SK-MEL-5 (cell line): ENCODE measurements around the gene CCL20. TPM values are rescaled to one million over a fixed set of nuclear protein-coding genes. Genes with fewer than 3 reads are reported as not detected.
A peak's percentile ranks its signal among the peaks of the same experiment; 100 is the strongest.

Experiments used
- DNase-seq: peaks from one replicate; pipeline ENCODE4 v3.0.0-alpha.2; 2016; ENCODE audit warnings: low read depth, low spot score
- in situ Hi-C: cut with HindIII; loops from 2 replicates; pipeline ENCODE4 v1.10.0; 2016; ENCODE audit warnings: low sequenced_read_pairs, high pct_unique_total_duplicates, low pct_unique_long_range_greater_than_20kb
- polyA plus RNA-seq, 2 experiments: library from polyadenylated mRNA; depleted of rRNA; stranded (reverse); fragments of >200 nt; gene quantifications; 2 replicates each; pipeline ENCODE4 v1.2.3, GENCODE V29; 2015
- total RNA-seq: library from RNA; depleted of rRNA; stranded (reverse); fragments of >200 nt; shearing (Covaris generic); gene quantifications from 2 replicates; pipeline ENCODE4 v1.2.3, GENCODE V29; 2014; rRNA removed

Gene CCL20
- 0.96 and 2.7 TPM in 2 replicates for total RNA-seq
- 2.0 and 2.6 TPM in 2 replicates for polyA plus RNA-seq (2015; cell fraction: cytosol; rRNA removed)
- 4.9 and 5.6 TPM in 2 replicates for polyA plus RNA-seq (2015; cell fraction: nucleus; rRNA removed)

- no peak for DNase-seq
- in situ Hi-C loops, result no loop called here
These were observed at the start of gene CCL20 for GRCh38 chr2:227813562-227814353. TSS of gene CCL20 (plus strand) at chr2:227813842. CDS start at chr2:227813912, 70 bp downstream.

- DNase-seq, result no peak
- in situ Hi-C loops, result no loop called here
These were observed 47.8 kb upstream of the CCL20 start for GRCh38 chr2:227765788-227766372.

GRCh38 chr2:227766373-227766883, 47.2 kb upstream of the CCL20 start:
- peak; percentile 86 for DNase-seq
- in situ Hi-C loops, result no loop called here

GRCh38 chr2:227767830-227768229, 45.8 kb upstream of the CCL20 start:
- in situ Hi-C loops, result no loop called here
- DNase-seq, result no peak

GRCh38 chr2:227772197-227772661, 41.4 kb upstream of the CCL20 start:
- no peak for DNase-seq
- in situ Hi-C loops, result no loop called here

GRCh38 chr2:227772932-227773331, 40.7 kb upstream of the CCL20 start:
- in situ Hi-C loops, result no loop called here
- DNase-seq, result no peak

- DNase-seq, result peak; percentile 20
- in situ Hi-C loops, result no loop called here
These were observed 39.5 kb upstream of the CCL20 start for GRCh38 chr2:227774011-227774624.

- in situ Hi-C loops, result no loop called here
- no peak for DNase-seq
These were observed 38.5 kb upstream of the CCL20 start for GRCh38 chr2:227774895-227775842.

GRCh38 chr2:227780981-227781615, 32.5 kb upstream of the CCL20 start:
- peak; percentile 14 for DNase-seq
- in situ Hi-C loops, result no loop called here

GRCh38 chr2:227781841-227782240, 31.8 kb upstream of the CCL20 start:
- no peak for DNase-seq
- in situ Hi-C loops, result no loop called here

GRCh38 chr2:227782804-227783203, 30.8 kb upstream of the CCL20 start:
- in situ Hi-C loops, result no loop called here
- DNase-seq, result no peak

- no peak for DNase-seq
- in situ Hi-C loops, result no loop called here
These were observed 30.1 kb upstream of the CCL20 start for GRCh38 chr2:227783404-227784138.

GRCh38 chr2:227785293-227785692, 28.3 kb upstream of the CCL20 start:
- no peak for DNase-seq
- in situ Hi-C loops, result no loop called here

- in situ Hi-C loops, result no loop called here
- DNase-seq, result no peak
These were observed 25.1 kb upstream of the CCL20 start for GRCh38 chr2:227788561-227789018.

- in situ Hi-C loops, result no loop called here
- DNase-seq, result peak; percentile 65
These were observed 23.8 kb upstream of the CCL20 start for GRCh38 chr2:227789803-227790202.

- in situ Hi-C loops, result no loop called here
- DNase-seq, result no peak
These were observed 20.4 kb upstream of the CCL20 start for GRCh38 chr2:227793148-227793712.
